Stimulated activated CD4-positive, alpha-beta T cell treated with anti-CD3 and anti-CD28 coated beads, TNF-alpha, amount 100 ng/mL, for 1 hour (primary cell): ENCODE results near the gene HPN.
"Not testable (repeated sequence)": the region's sequence is repeated elsewhere in the genome, so short reads cannot be mapped to it uniquely, and the experiment has no call there.

Experiments
- DNase-seq, 3 donors: peaks; one replicate each; pipeline ENCODE4 v3.0.0-alpha.2; 2020; ENCODE audit warnings: low read depth in 3 of 3, low spot score in 1 of 3

Gene HPN

GRCh38 chr19:35027009-35027408 lies 14.5 kb upstream of the HPN start:
- no peak for DNase-seq

- no peak for DNase-seq
These were observed 13.5 kb upstream of the HPN start for GRCh38 chr19:35027851-35028599.

- not testable (repeated sequence) for DNase-seq
These were observed 13.0 kb upstream of the HPN start for GRCh38 chr19:35028600-35028885.

- not testable (repeated sequence) for DNase-seq
These were observed 12.2 kb upstream of the HPN start for GRCh38 chr19:35029275-35029736.

GRCh38 chr19:35029737-35030256 lies 11.7 kb upstream of the HPN start:
- no peak for DNase-seq

GRCh38 chr19:35030257-35031071 lies 11.1 kb upstream of the HPN start, which contains the start of gene SCN1B:
SCN1B (plus strand) TSS chr19:35030470; CDS start chr19:35030821, 351 bp downstream.
- peak in 2 of 3 donors; percentile 41 to 54 for DNase-seq

- DNase-seq = no peak
These were observed 10.2 kb upstream of the HPN start for GRCh38 chr19:35031072-35031881.

- no peak for DNase-seq
These were observed 9.1 kb upstream of the HPN start for GRCh38 chr19:35032356-35032865.

- no peak for DNase-seq
These were observed 8.2 kb upstream of the HPN start for GRCh38 chr19:35033067-35034004.

- no peak for DNase-seq
These were observed 7.5 kb upstream of the HPN start for GRCh38 chr19:35034005-35034502.

- no peak for DNase-seq
These were observed 6.7 kb upstream of the HPN start for GRCh38 chr19:35034588-35035382.

- no peak for DNase-seq
These were observed 3.6 kb upstream of the HPN start for GRCh38 chr19:35037716-35038622.

GRCh38 chr19:35038623-35039512 lies 2.7 kb upstream of the HPN start:
- no peak for DNase-seq

GRCh38 chr19:35039881-35040825 lies 1.4 kb upstream of the HPN start:
- DNase-seq = no peak

- no peak for DNase-seq
These were observed 534 bp upstream of the HPN start for GRCh38 chr19:35040826-35041547.
